HepG2 (cell line): ENCODE results near the gene PCOLCE2. TPM values are rescaled to one million over a fixed set of nuclear protein-coding genes. Genes with fewer than 3 reads are reported as not detected.

ENCODE experiments used
- CBX5 ChIP-seq: sonication (generic); formaldehyde crosslinking; IDR thresholded peaks from 2 replicates; pipeline ENCODE4 v1.4.0; 2020; ENCODE audit warnings: missing genetic modification reagents, borderline replicate concordance
- CHD2 ChIP-seq: IDR thresholded peaks from 2 replicates; pipeline ENCODE4 v1.6.1; 2011; ENCODE audit warnings: low read depth, low read length, improper control_type of control experiment
- DNMT3B ChIP-seq: conservative IDR thresholded peaks from 2 replicates; pipeline ENCODE4 v1.6.1; 2016; ENCODE audit warnings: missing biosample characterization, control low read depth
- ELF4 ChIP-seq: sonication (generic); formaldehyde crosslinking; IDR thresholded peaks from 2 replicates; pipeline ENCODE4 v1.5.0; 2020; ENCODE audit warnings: missing genetic modification reagents, mild to moderate bottlenecking, moderate library complexity, borderline replicate concordance
- ISX ChIP-seq: sonication (generic); formaldehyde crosslinking; conservative IDR thresholded peaks from 2 replicates; pipeline ENCODE4 v1.5.0; 2020; ENCODE audit warnings: missing genetic modification reagents
- JUNB ChIP-seq: sonication (generic); formaldehyde crosslinking; IDR thresholded peaks from 2 replicates; pipeline ENCODE4 v1.8.0; 2022; ENCODE audit warnings: missing genetic modification reagents, mild to moderate bottlenecking, borderline replicate concordance
- POGZ ChIP-seq: sonication (generic); formaldehyde crosslinking; IDR thresholded peaks from 2 replicates; pipeline ENCODE4 v1.4.0; 2020; ENCODE audit warnings: mild to moderate bottlenecking, missing genetic modification reagents
- PRDM10 ChIP-seq: sonication (generic); formaldehyde crosslinking; IDR thresholded peaks from 2 replicates; pipeline ENCODE4 v1.4.0; 2020; ENCODE audit warnings: low read depth, missing genetic modification reagents
- RELA ChIP-seq: sonication (generic); formaldehyde crosslinking; IDR thresholded peaks from 2 replicates; pipeline ENCODE4 v1.4.0; 2020; ENCODE audit warnings: missing genetic modification reagents
- SUZ12 ChIP-seq: fragments of 150-350 bp; IDR thresholded peaks from 2 replicates; pipeline ENCODE4 v1.6.1; 2014; ENCODE audit warnings: low read depth, low read length
- TAF1 ChIP-seq: sonication (generic); formaldehyde crosslinking; IDR thresholded peaks from 2 replicates; pipeline ENCODE4 v1.4.0; 2020; ENCODE audit warnings: missing genetic modification reagents
- TCF12 ChIP-seq, 2 experiments: fragments of 450-650 bp in 1 of 2; sonication (generic) in 1 of 2; formaldehyde crosslinking in 1 of 2; IDR thresholded peaks; 2 replicates each; pipeline versions ENCODE4 v1.6.1 to v1.8.0; 2017 to 2022; ENCODE audit warnings: antibody characterized with exemption in 1 of 2, mild to moderate bottlenecking in 1 of 2, missing genetic modification reagents in 1 of 2, moderate library complexity in 1 of 2
- ZBTB33 ChIP-seq: sonication (generic); formaldehyde crosslinking; IDR thresholded peaks from 2 replicates; pipeline ENCODE4 v1.4.0; 2020; ENCODE audit warnings: missing genetic modification reagents
- ZKSCAN5 ChIP-seq: sonication (generic); formaldehyde crosslinking; IDR thresholded peaks from 2 replicates; pipeline ENCODE4 v1.5.1; 2020; ENCODE audit warnings: mild to moderate bottlenecking, missing genetic modification reagents
- ZNF207 ChIP-seq: fragments of 450-650 bp; IDR thresholded peaks from 2 replicates; pipeline ENCODE4 v1.6.1; 2016; ENCODE audit warnings: antibody characterized with exemption, borderline replicate concordance
- ZNF281 ChIP-seq: sonication (generic); formaldehyde crosslinking; IDR thresholded peaks from 2 replicates; pipeline ENCODE4 v1.4.0; 2020; ENCODE audit warnings: missing genetic modification reagents, borderline replicate concordance
- ZNF362 ChIP-seq: sonication (generic); formaldehyde crosslinking; IDR thresholded peaks from 2 replicates; pipeline ENCODE4 v1.4.0; 2020; ENCODE audit warnings: missing genetic modification reagents, mild to moderate bottlenecking, borderline replicate concordance
- ZNF367 ChIP-seq: sonication (generic); formaldehyde crosslinking; IDR thresholded peaks from 2 replicates; pipeline ENCODE4 v1.4.0; 2020; ENCODE audit warnings: missing genetic modification reagents, borderline replicate concordance
- ZNF430 ChIP-seq: sonication (generic); formaldehyde crosslinking; IDR thresholded peaks from 2 replicates; pipeline ENCODE4 v1.9.0; 2021; ENCODE audit warnings: mild to moderate bottlenecking, missing genetic modification reagents
- ZNF841 ChIP-seq: sonication (generic); formaldehyde crosslinking; IDR thresholded peaks from 2 replicates; pipeline ENCODE4 v1.8.1; 2023; ENCODE audit warnings: missing genetic modification reagents, borderline replicate concordance
- polyA plus RNA-seq, 8 experiments: library from polyadenylated mRNA; depleted of rRNA in 3 of 8; stranded (reverse) in 7 of 8; unstranded in 1 of 8; fragments of >200 nt; fragmentation: Illumina TruSeq in 4 of 8; extraction: Trizol in 4 of 8; gene quantifications; 2 replicates each; pipeline versions ENCODE4 v1.2.1 to v1.2.3, GENCODE V29; 2011 to 2016; ENCODE audit warnings: low read depth in 4 of 8, missing spikeins in 1 of 8, mixed read lengths in 1 of 8; ENCODE audit not compliant: insufficient read depth in 1 of 8
- total RNA-seq, 5 experiments: library from RNA; depleted of rRNA; stranded (reverse); fragments of >200 nt; fragmentation: Illumina TruSeq; extraction: Trizol; gene quantifications; 2 replicates each; pipeline ENCODE4 v1.2.3, GENCODE V29; 2016; ENCODE audit warnings: low read depth in 1 of 5

Gene PCOLCE2
- total and polyA plus RNA-seq, 2 of the 13 experiments (the other 11 are each of a cell fraction or from before 2014, with no cell fraction given): 0.71 to 2.0 TPM

DNA sequence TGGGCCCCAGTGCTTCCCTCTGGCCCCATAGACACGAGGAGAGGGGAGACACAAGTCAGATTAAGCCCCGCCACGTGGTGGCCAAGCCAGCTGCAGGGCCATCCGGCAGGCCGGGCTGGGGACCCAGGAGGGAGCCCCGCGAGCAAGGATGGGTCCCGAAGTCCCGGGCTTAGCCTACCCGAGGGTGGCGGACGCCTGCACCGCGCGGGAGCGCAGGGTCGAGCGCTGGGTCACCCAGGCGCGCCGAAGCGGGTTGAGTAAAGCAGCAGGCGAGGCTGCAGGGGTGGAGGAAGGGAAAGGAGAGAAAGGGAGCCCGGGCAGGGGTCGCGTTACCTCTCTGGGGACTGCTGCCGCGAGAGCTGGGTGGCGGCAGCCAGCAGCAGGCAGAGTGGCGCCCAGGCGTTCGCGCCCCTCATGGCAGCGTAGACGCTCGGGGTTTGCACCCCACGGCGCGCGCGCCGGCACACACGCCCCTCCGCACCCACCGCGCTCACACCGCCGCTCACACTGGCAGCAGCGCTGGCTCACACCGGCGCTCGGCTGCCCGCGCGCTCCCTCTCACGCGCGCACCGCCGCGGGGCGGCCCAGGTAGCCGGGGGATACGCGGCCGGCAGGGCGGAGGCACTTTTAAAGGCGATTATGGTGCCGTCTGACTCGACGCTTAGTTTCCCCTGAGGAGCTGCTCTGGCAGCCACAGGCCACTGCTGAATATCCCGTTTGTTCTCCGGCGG, at the start of gene PCOLCE2 (continued):
- TF ChIP-seq ZKSCAN5 (CRISPR knock-in tag) (no peak), JUNB (CRISPR knock-in tag) (no peak), CHD2 (no peak), ZNF367 (CRISPR knock-in tag) (no peak; the same call in 1 of the 2 replicates), ZNF281 (no peak), POGZ (no peak), ELF4 (no peak), ISX (CRISPR knock-in tag) (no peak), ZNF430 (CRISPR knock-in tag) (0 out of 2 replicates have a peak, but pooled peaks have one; percentile 56), ZNF362 (CRISPR knock-in tag) (no peak), TAF1 (CRISPR knock-in tag) (no peak), SUZ12 (no peak), ZNF841 (CRISPR knock-in tag) (no peak), DNMT3B (no peak), ZNF207 (no peak), PRDM10 (CRISPR knock-in tag) (no peak), ZBTB33 (CRISPR knock-in tag) (no peak), TCF12 (IDR thresholded peaks at IDR 0.05) (no peak), TCF12 (CRISPR knock-in tag; IDR thresholded peaks at IDR 0.05) (no peak), RELA (no peak), CBX5 (CRISPR knock-in tag) (no peak)
